Measurements from ENCODE around the gene PRODH.
"Not testable (repeated sequence)": the region's sequence is repeated elsewhere in the genome, so short reads cannot be mapped to it uniquely, and the experiment has no call there.

Gene PRODH

DNA sequence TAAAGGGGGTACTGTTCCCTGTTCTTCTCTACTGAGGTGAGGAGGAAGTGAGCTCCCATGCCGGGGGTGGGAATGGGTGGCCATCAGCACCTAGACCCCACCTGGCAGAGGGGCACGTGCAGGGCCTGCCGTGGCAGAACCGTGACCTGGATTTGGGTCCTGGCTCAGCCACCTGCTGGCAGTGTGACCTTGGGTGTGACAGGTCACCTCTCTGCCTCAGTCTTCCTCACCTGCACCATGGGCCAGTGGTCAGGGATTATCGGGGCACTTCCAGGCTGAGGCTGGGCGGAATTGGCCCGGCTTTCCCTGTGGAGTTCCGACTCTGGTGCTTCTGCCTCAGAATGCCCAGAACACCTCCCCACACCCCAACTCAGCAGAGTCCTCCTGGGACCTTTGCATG lies 36.5 kb upstream of the PRODH start:
- not testable (repeated sequence) for H3K36me3 Mint-ChIP-seq (ENCODE audit: insufficient read depth); H3K9me3 Mint-ChIP-seq; H3K27ac Mint-ChIP-seq; ATAC-seq (replicated peaks); DNase-seq; H3K4me1 Mint-ChIP-seq (ENCODE audit: low read depth in 2 of 2); H3K4me3 Mint-ChIP-seq
- peaks cover 32 to 63% of the 10 kb centered on the region in 2 donors for H3K27me3 Mint-ChIP-seq

DNA sequence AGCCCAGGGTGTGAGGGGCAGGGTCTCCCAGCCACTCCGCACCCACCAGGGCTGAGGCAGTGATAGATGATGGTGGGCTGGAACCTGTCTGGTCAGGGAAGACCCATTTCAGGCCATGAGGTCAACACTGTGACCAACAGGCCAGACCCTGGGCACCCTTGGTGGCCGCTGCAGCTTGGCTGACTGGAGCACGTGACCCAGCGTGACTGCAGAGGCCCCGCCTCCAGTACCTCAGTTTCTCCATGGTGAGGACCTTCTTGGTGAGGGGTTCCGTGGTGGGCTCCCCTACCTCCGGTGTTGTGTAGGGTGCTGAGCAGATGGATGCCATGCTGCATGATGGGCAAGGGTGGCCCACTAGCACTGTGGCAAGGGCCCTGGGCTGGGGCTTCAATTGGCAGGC lies 35.9 kb upstream of the PRODH start:
- not testable (repeated sequence) for H3K4me1 Mint-ChIP-seq (ENCODE audit: low read depth in 2 of 2); H3K36me3 Mint-ChIP-seq (ENCODE audit: insufficient read depth); DNase-seq; H3K9me3 Mint-ChIP-seq; ATAC-seq (replicated peaks); H3K27ac Mint-ChIP-seq
- peak overlapping the region in 1 of 2 donors; percentile 31 for H3K4me3 Mint-ChIP-seq
- H3K27me3 Mint-ChIP-seq: peaks cover 32 to 63% of the 10 kb centered on the region in 2 donors

GRCh38 chr22:18971321-18971751 lies 35.2 kb upstream of the PRODH start:
- Mint-ChIP-seq H3K27ac (no peak overlapping the region), H3K4me1 (ENCODE audit: low read depth in 2 of 2) (peaks cover 3 to 5% of the 10 kb centered on the region in 2 donors), H3K4me3 (peak overlapping the region in 1 of 2 donors; percentile 31), H3K36me3 (ENCODE audit: insufficient read depth) (no peaks in the 10 kb centered on the region), H3K9me3 (no peaks in the 10 kb centered on the region), H3K27me3 (peaks cover 28 to 70% of the 10 kb centered on the region in 2 donors)
- ATAC-seq (replicated peaks) (no peak), DNase-seq (no peak)

- ATAC-seq (replicated peaks) (no peak), DNase-seq (no peak)
- peaks cover 3 to 5% of the 10 kb centered on the region in 2 donors for H3K4me1 Mint-ChIP-seq (ENCODE audit: low read depth in 2 of 2)
- no peaks in the 10 kb centered on the region for H3K36me3 Mint-ChIP-seq (ENCODE audit: insufficient read depth)
- H3K9me3 Mint-ChIP-seq: no peaks in the 10 kb centered on the region
- H3K4me3 Mint-ChIP-seq: peak overlapping the region in 1 of 2 donors; percentile 36
- H3K27ac Mint-ChIP-seq: no peak overlapping the region
- peaks cover 25 to 71% of the 10 kb centered on the region in 2 donors for H3K27me3 Mint-ChIP-seq
These were observed 34.8 kb upstream of the PRODH start for GRCh38 chr22:18970948-18971315.

- Mint-ChIP-seq H3K4me1 (ENCODE audit: low read depth in 2 of 2) (peaks cover 3 to 5% of the 10 kb centered on the region in 2 donors), H3K27ac (no peak overlapping the region), H3K9me3 (no peaks in the 10 kb centered on the region), H3K36me3 (ENCODE audit: insufficient read depth) (no peaks in the 10 kb centered on the region), H3K4me3 (no peak overlapping the region), H3K27me3 (peaks cover 25 to 66% of the 10 kb centered on the region in 2 donors)
- ATAC-seq (replicated peaks) (peak; percentile 44), DNase-seq (no peak)
These were observed 34.3 kb upstream of the PRODH start for GRCh38 chr22:18970176-18970947.

GRCh38 chr22:18969158-18969942 lies 33.3 kb upstream of the PRODH start:
- H3K4me3 Mint-ChIP-seq: peak overlapping the region; percentile 78 to 79
- ATAC-seq (replicated peaks): not testable (repeated sequence)

DNA sequence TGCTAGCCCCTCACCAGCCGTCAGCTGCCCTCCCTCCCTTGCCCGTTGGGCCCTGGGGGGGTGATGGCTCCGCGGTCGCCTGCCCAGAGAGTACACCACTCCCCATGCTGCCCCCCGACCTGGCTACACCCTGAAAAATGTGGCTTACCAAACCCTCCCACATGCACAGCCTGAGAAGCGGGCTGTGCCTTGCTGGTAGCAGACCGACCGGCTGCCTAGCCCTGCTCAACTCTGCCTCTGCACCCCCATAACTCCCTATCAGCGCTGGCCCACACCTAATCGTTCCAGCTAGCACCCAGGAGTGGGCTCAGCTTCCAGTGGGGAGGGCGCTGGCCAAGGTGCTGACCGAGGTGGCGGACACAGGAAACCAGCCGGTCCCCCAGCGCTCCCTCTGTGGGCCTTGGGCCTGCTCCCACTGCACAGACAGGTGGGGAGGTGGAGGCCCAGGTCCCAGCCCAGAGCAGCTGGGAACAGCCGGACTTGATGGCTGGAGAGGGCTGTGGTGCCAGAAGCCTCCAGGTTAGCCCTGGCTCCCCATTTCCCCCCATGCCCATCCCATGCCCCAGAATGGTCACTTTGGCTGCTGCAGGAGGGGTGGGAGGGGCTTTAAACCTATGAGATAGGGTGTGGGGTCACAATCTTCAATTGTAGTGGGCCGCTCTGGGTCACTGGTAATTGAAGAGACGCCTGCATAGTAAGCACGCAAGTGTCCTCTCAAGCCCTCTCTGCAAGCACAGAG lies 32.1 kb upstream of the PRODH start:
- no peak overlapping the region for H3K27ac Mint-ChIP-seq
- ATAC-seq (replicated peaks) (no peak), DNase-seq (no peak)
- H3K9me3 Mint-ChIP-seq: no peaks in the 10 kb centered on the region
- H3K4me1 Mint-ChIP-seq (ENCODE audit: low read depth in 2 of 2): peaks cover 3 to 5% of the 10 kb centered on the region in 2 donors
- peaks cover 17 to 50% of the 10 kb centered on the region in 2 donors for H3K27me3 Mint-ChIP-seq
- no peak overlapping the region for H3K4me3 Mint-ChIP-seq
- H3K36me3 Mint-ChIP-seq (ENCODE audit: insufficient read depth): no peaks in the 10 kb centered on the region

More at GRCh38 chr22:18969158-18969942, 33.3 kb upstream of the PRODH start:
- H3K9me3 Mint-ChIP-seq; H3K4me1 Mint-ChIP-seq (ENCODE audit: low read depth in 2 of 2); H3K27ac Mint-ChIP-seq; H3K36me3 Mint-ChIP-seq (ENCODE audit: insufficient read depth); DNase-seq: not testable (repeated sequence)
- peaks cover 23 to 59% of the 10 kb centered on the region in 2 donors for H3K27me3 Mint-ChIP-seq

GRCh38 chr22:18967391-18968010 lies 31.4 kb upstream of the PRODH start:
- not testable (repeated sequence) for DNase-seq; H3K4me1 Mint-ChIP-seq (ENCODE audit: low read depth in 2 of 2); H3K4me3 Mint-ChIP-seq; H3K36me3 Mint-ChIP-seq (ENCODE audit: insufficient read depth); H3K9me3 Mint-ChIP-seq; ATAC-seq (replicated peaks); H3K27ac Mint-ChIP-seq
- H3K27me3 Mint-ChIP-seq: peaks cover 17 to 43% of the 10 kb centered on the region in 2 donors

GRCh38 chr22:18966748-18967147 lies 30.7 kb upstream of the PRODH start:
- H3K4me3 Mint-ChIP-seq: no peak overlapping the region

GRCh38 chr22:18965526-18966421 lies 29.7 kb upstream of the PRODH start:
- no peak for ATAC-seq (replicated peaks)
- no peak for DNase-seq
- Mint-ChIP-seq H3K27ac (no peak overlapping the region), H3K27me3 (peaks cover 12 to 32% of the 10 kb centered on the region in 2 donors), H3K9me3 (no peaks in the 10 kb centered on the region), H3K36me3 (ENCODE audit: insufficient read depth) (no peaks in the 10 kb centered on the region), H3K4me1 (ENCODE audit: low read depth in 2 of 2) (peaks cover 3 to 5% of the 10 kb centered on the region in 2 donors), H3K4me3 (no peak overlapping the region)

More at GRCh38 chr22:18966748-18967147, 30.7 kb upstream of the PRODH start:
- peaks cover 14 to 37% of the 10 kb centered on the region in 2 donors for H3K27me3 Mint-ChIP-seq
- peaks cover 3 to 5% of the 10 kb centered on the region in 2 donors for H3K4me1 Mint-ChIP-seq (ENCODE audit: low read depth in 2 of 2)
- ATAC-seq (replicated peaks): no peak
- no peak overlapping the region for H3K27ac Mint-ChIP-seq
- no peaks in the 10 kb centered on the region for H3K36me3 Mint-ChIP-seq (ENCODE audit: insufficient read depth)
- no peak for DNase-seq
- no peaks in the 10 kb centered on the region for H3K9me3 Mint-ChIP-seq

DNA sequence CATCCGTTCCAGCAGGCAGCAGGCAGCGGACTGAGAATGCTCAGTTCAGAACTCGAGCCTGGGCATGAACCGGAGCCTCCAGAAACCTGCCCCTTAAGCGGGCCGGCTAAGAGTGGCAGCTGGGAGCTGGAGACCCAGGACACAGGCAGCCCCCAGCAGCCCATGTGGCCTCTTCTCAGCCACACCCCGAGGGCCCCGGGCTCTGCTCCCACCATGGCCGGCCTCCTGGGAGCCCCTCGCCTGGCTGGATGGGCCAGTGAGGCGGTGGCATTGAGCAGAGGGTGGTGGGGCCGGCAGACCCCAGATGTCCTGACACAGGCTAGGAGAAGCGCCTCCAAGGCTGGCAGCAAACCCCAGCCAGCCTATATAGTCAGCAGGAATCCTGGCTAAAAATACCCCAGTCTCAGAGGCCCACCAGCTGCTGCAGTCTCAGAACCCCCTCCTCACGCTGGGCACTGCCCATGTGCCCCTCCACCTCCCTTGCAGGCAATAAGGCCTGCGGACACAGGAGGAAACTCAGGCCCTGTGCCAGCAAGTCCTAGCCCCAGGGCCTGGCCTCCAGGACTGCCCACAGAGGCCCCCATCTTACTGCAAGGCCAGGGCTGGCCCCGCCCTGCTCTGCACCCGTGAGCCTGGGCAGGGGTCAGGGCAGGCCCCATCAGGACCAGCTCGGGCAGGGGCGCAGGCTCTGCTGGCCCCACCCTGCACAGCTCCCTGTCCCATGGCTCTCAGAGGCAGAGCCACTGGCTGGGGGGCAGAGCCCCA lies 28.6 kb upstream of the PRODH start:
- not testable (repeated sequence) for H3K9me3 Mint-ChIP-seq; H3K36me3 Mint-ChIP-seq (ENCODE audit: insufficient read depth); H3K4me3 Mint-ChIP-seq; DNase-seq; ATAC-seq (replicated peaks); H3K4me1 Mint-ChIP-seq (ENCODE audit: low read depth in 2 of 2); H3K27ac Mint-ChIP-seq
- peaks cover 10 to 28% of the 10 kb centered on the region in 2 donors for H3K27me3 Mint-ChIP-seq

GRCh38 chr22:18964051-18964450 lies 28.0 kb upstream of the PRODH start:
- not testable (repeated sequence) for H3K9me3 Mint-ChIP-seq; ATAC-seq (replicated peaks); H3K36me3 Mint-ChIP-seq (ENCODE audit: insufficient read depth); DNase-seq; H3K4me3 Mint-ChIP-seq; H3K4me1 Mint-ChIP-seq (ENCODE audit: low read depth in 2 of 2); H3K27ac Mint-ChIP-seq
- peaks cover 5 to 25% of the 10 kb centered on the region in 2 donors for H3K27me3 Mint-ChIP-seq
